Panc1 (cell line): ENCODE measurements around the gene LKAAEAR1. TPM values are rescaled to one million over a fixed set of nuclear protein-coding genes. Genes with fewer than 3 reads are reported as not detected.
"Not testable (repeated sequence)": the region's sequence is repeated elsewhere in the genome, so short reads cannot be mapped to it uniquely, and the experiment has no call there.

ENCODE experiments used
- ATAC-seq: fragments of 200-7000 bp; cut with Tn5 transposase; 2 replicates; pipeline ENCODE4 v1.9.1; 2020; ENCODE audit warnings: mild to moderate bottlenecking, moderate library complexity
- BruUV-seq: library from RNA; stranded (reverse); fragments of 400-500 nt; replicated peaks from 2 replicates; lab custom pipeline; 2021; lab: Mats Ljungman, UMichigan
- CTCF ChIA-PET: fragments of 300-600 bp; sonication (Branson Sonifier 250); formaldehyde crosslinking; loops from one replicate; lab custom pipeline; 2022; ENCODE audit warnings: antibody characterized with exemption; lab: Charles Lee
- POLR2A ChIA-PET: fragments of 300-600 bp; sonication (Branson Sonifier 250); formaldehyde crosslinking; loops from one replicate; lab custom pipeline; 2022; ENCODE audit warnings: antibody characterized with exemption; lab: Charles Lee
- DNase-seq: peaks from one replicate; pipeline ENCODE4 v3.0.0-alpha.2; 2010; ENCODE audit warnings: low read depth, low spot score
- H3K27ac ChIP-seq: 2 replicates; pipeline ENCODE4 v1.5.1; 2011; ENCODE audit warnings: mild to moderate bottlenecking, low read length, inconsistent platforms
- H3K27me3 ChIP-seq: fragments of 200-500 bp; sonication (Bioruptor generic); 2 replicates; pipeline ENCODE4 v1.6.0; 2014; ENCODE audit warnings: low read length, inconsistent platforms; ENCODE audit not compliant: control insufficient read depth, insufficient read depth
- H3K36me3 ChIP-seq: fragments of 200-500 bp; sonication (Bioruptor generic); 2 replicates; pipeline ENCODE4 v1.5.1; 2014; ENCODE audit warnings: inconsistent platforms, mild to moderate bottlenecking, low read length, moderate library complexity; ENCODE audit not compliant: control insufficient read depth, insufficient read depth
- H3K4me1 ChIP-seq: 2 replicates; pipeline ENCODE4 v1.5.1; 2011; ENCODE audit warnings: inconsistent platforms, mild to moderate bottlenecking, low read length, moderate library complexity; ENCODE audit not compliant: control insufficient read depth, insufficient read depth
- H3K4me3 ChIP-seq, 2 experiments: 2 replicates each; pipeline ENCODE4 v1.5.1; 2011 to 2012; ENCODE audit warnings: low read depth in 2 of 2, low read length in 2 of 2, mild to moderate bottlenecking in 2 of 2, inconsistent platforms in 1 of 2, moderate library complexity in 1 of 2
- H3K9me3 ChIP-seq: fragments of 200-500 bp; sonication (Bioruptor generic); 2 replicates; pipeline ENCODE4 v1.5.1; 2014; ENCODE audit warnings: low read depth, mild to moderate bottlenecking, inconsistent platforms, low read length, moderate library complexity; ENCODE audit not compliant: control insufficient read depth, insufficient read depth
- POLR2AphosphoS5 ChIP-seq: IDR thresholded peaks from 2 replicates; pipeline ENCODE4 v1.6.1; 2012; ENCODE audit warnings: mild to moderate bottlenecking, low read depth, low read length, moderate library complexity
- SIN3A ChIP-seq: IDR thresholded peaks from 2 replicates; pipeline ENCODE4 v1.6.1; 2012; ENCODE audit warnings: low read depth, mild to moderate bottlenecking, low read length, moderate library complexity, borderline replicate concordance; ENCODE audit not compliant: insufficient read depth
- TCF7L2 ChIP-seq: IDR thresholded peaks from 2 replicates; pipeline ENCODE4 v1.6.1; 2011; ENCODE audit warnings: mild to moderate bottlenecking, low read depth, low read length, inconsistent platforms
- in situ Hi-C: cut with HindIII; loops from 2 replicates; pipeline ENCODE4 v1.10.0; 2016; ENCODE audit warnings: low sequenced_read_pairs, low pct_unique_long_range_greater_than_20kb
- intact Hi-C: fragments of 100-400 bp; cut with micrococcal nuclease; formaldehyde crosslinking; loops from one replicate; pipeline ENCODE4 v1.10.0; 2022; ENCODE audit not compliant: unreplicated experiment
- total RNA-seq: library from RNA; stranded (reverse); gene quantifications from one replicate; pipeline ENCODE4 v1.2.1, GENCODE V29; 2021; ENCODE audit not compliant: unreplicated experiment
- TF ChIP-seq, protein P1 (sequence below): fragments of 450-650 bp; IDR thresholded peaks from 2 replicates; pipeline ENCODE4 v1.5.1; 2017; ENCODE audit warnings: mild to moderate bottlenecking
- TF ChIP-seq, protein P2 (sequence below), 2 experiments: IDR thresholded peaks; 2 replicates each; pipeline ENCODE4 v1.6.1; 2011 to 2012; ENCODE audit warnings: low read depth in 2 of 2, control low read depth in 1 of 2, low read length in 1 of 2, mild to moderate bottlenecking in 1 of 2, moderate library complexity in 1 of 2; ENCODE audit not compliant: insufficient read depth in 1 of 2

LKAAEAR1 gene
- total RNA-seq, 1 experiment from 2014 or later: 0.67 TPM

DNA sequence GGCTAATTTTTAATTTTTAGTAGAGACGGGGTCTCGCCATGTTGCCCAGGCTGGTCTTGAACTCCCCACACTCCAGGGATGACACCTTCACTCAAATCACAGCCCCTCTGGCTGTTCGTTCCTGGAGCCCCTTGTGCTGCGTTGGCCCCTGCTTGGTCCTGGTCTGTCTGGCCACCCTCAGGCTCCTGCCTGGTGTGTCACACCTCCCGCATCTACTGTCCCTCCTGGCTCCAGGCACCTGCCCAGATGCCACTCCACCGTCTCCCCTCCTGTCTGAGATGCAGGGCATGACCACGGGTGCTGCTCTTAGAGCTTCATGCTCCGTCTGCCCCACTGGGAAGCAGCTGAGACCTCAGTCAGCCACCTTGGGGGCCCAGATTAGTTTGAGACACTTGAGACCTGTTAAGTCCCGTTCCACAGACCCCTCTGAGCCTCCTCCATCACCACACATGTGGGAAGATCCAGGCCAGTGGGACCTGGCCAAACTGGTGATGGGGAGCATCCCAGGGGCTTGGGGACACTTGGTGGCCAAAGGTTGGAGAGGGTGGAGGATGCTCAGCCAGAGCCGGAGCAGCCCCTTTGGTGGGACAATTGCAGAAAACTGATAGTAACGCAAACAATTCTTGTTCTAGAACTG is 45.1 kb upstream of the LKAAEAR1 start:
- TF ChIP-seq TCF7L2 (no peak), SIN3A (no peak), POLR2AphosphoS5 (no peak)
- TF ChIP-seq, protein P1, sequence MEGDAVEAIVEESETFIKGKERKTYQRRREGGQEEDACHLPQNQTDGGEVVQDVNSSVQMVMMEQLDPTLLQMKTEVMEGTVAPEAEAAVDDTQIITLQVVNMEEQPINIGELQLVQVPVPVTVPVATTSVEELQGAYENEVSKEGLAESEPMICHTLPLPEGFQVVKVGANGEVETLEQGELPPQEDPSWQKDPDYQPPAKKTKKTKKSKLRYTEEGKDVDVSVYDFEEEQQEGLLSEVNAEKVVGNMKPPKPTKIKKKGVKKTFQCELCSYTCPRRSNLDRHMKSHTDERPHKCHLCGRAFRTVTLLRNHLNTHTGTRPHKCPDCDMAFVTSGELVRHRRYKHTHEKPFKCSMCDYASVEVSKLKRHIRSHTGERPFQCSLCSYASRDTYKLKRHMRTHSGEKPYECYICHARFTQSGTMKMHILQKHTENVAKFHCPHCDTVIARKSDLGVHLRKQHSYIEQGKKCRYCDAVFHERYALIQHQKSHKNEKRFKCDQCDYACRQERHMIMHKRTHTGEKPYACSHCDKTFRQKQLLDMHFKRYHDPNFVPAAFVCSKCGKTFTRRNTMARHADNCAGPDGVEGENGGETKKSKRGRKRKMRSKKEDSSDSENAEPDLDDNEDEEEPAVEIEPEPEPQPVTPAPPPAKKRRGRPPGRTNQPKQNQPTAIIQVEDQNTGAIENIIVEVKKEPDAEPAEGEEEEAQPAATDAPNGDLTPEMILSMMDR: no peak
- TF ChIP-seq, protein P2, sequence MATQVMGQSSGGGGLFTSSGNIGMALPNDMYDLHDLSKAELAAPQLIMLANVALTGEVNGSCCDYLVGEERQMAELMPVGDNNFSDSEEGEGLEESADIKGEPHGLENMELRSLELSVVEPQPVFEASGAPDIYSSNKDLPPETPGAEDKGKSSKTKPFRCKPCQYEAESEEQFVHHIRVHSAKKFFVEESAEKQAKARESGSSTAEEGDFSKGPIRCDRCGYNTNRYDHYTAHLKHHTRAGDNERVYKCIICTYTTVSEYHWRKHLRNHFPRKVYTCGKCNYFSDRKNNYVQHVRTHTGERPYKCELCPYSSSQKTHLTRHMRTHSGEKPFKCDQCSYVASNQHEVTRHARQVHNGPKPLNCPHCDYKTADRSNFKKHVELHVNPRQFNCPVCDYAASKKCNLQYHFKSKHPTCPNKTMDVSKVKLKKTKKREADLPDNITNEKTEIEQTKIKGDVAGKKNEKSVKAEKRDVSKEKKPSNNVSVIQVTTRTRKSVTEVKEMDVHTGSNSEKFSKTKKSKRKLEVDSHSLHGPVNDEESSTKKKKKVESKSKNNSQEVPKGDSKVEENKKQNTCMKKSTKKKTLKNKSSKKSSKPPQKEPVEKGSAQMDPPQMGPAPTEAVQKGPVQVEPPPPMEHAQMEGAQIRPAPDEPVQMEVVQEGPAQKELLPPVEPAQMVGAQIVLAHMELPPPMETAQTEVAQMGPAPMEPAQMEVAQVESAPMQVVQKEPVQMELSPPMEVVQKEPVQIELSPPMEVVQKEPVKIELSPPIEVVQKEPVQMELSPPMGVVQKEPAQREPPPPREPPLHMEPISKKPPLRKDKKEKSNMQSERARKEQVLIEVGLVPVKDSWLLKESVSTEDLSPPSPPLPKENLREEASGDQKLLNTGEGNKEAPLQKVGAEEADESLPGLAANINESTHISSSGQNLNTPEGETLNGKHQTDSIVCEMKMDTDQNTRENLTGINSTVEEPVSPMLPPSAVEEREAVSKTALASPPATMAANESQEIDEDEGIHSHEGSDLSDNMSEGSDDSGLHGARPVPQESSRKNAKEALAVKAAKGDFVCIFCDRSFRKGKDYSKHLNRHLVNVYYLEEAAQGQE (IDR thresholded peaks at IDR 0.05; ENCODE audit: insufficient read depth in 1 of 2, low read depth in 2 of 2, low read length in 1 of 2): no peak
- in situ Hi-C loops: no loop called here
- intact Hi-C loops: no loop called here

DNA sequence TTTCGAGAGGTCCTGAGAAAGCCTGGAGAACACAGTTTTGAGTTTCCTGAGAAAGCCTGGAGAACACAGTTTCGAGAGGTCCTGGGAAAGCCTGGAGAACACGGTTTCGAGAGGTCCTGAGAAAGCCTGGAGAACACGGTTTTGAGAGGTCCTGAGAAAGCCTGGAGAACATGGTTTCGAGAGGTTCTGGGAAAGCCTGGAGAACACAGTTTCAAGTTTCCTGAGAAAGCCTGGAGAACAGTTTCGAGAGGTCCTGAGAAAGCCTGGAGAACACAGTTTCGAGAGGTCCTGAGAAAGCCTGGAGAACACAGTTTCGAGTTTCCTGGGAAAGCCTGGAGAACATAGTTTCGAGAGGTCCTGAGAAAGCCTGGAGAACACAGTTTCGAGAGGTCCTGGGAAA is 39.3 kb upstream of the LKAAEAR1 start:
- POLR2A ChIA-PET: interaction anchor here (0.7 kb wide), 1 partner anchor 21 kb away, joined by 5 read pairs; no protein-coding TSS in a partner anchor
- H3K4me3 ChIP-seq, ATAC-seq, in situ Hi-C loops, DNase-seq, H3K9me3 ChIP-seq, H3K4me1 ChIP-seq, BruUV-seq, H3K36me3 ChIP-seq, intact Hi-C loops, CTCF ChIA-PET, H3K27ac ChIP-seq: not testable (repeated sequence)
- H3K27me3 ChIP-seq: peaks cover 17% of the 10 kb centered on the region

More for the DNA sequence above, 45.1 kb upstream of the LKAAEAR1 start:
- H3K36me3 ChIP-seq: no peaks in the 10 kb centered on the region
- H3K4me1 ChIP-seq: no peaks in the 10 kb centered on the region
- DNase-seq (no peak), ATAC-seq (no peak)
- POLR2A ChIA-PET: no interaction called here
- no peaks in the 10 kb centered on the region for H3K9me3 ChIP-seq
- BruUV-seq: no TSS peak
- CTCF ChIA-PET: no interaction called here
- H3K4me3 ChIP-seq: no peak overlapping the region
- peaks cover 8% of the 10 kb centered on the region for H3K27me3 ChIP-seq
- no peak overlapping the region for H3K27ac ChIP-seq

DNA sequence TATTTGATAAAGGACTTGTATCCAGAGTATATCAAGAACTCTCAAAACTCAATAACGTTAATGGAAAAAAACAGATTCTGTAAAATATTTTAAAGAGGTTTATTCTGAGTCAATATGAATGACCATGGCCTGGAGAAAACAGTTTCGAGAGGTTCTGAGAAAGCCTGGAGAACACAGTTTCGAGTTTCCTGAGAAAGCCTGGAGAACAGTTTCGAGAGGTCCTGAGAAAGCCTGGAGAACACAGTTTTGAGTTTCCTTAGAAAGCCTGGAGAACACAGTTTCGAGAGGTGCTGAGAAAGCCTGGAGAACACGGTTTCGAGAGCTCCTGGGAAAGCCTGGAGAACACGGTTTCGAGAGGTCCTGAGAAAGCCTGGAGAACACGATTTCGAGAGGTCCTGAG is 38.7 kb upstream of the LKAAEAR1 start:
- H3K4me1 ChIP-seq, H3K4me3 ChIP-seq, CTCF ChIA-PET, in situ Hi-C loops, DNase-seq, H3K27ac ChIP-seq, ATAC-seq, H3K9me3 ChIP-seq, BruUV-seq, H3K36me3 ChIP-seq, intact Hi-C loops: not testable (repeated sequence)
- POLR2A ChIA-PET: interaction anchor here (0.7 kb wide), 1 partner anchor 21 kb away, joined by 5 read pairs; no protein-coding TSS in a partner anchor
- H3K27me3 ChIP-seq: peaks cover 15% of the 10 kb centered on the region
